Fibroblast of lung (primary cell): Measurements from ENCODE around the gene GADL1.

Source experiments
- EZH2 ChIP-seq: IDR thresholded peaks from 2 replicates; pipeline ENCODE4 v1.5.1; 2012; ENCODE audit warnings: low read length, control low read depth, mild to moderate bottlenecking; ENCODE audit errors: missing control alignments
- TF ChIP-seq, protein P1 (sequence below), 2 donors: IDR thresholded peaks in 1 of 2; conservative IDR thresholded peaks in 1 of 2; 1 replicate in 1 of 2; 2 replicates in 1 of 2; pipeline ENCODE4 v1.5.1; 2011 to 2012; ENCODE audit warnings: low read length in 2 of 2, control low read depth in 1 of 2, inconsistent platforms in 1 of 2, low read depth in 1 of 2, mild to moderate bottlenecking in 1 of 2

DNA sequence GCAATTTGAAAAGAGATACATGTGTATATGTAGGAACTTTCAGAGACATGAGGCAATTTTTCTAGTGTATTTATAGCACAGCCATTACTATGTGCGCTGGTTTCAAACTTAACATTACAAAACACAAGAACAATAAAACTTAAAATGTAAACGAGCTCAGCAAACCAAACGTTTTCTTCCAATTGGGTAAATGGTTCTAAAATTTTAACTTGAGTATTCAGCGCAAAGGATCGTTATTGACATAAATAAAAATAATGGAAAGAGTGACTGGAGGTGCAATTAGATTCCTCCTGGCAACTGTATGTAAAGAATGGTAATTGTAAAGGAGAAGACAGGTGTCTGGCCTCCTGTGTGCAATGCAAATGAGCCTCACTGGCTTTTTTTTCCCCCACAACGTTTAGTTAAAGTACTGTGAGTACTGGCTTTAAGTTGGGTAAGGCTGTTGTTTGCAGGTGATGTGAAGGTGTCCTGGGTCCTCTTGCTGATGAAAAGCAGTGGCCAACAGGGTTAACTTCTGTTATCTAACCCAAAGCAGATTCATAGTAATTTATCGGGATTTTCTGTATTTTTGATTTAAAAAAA, 14.1 kb upstream of the GADL1 start:
- TF ChIP-seq, protein P1, sequence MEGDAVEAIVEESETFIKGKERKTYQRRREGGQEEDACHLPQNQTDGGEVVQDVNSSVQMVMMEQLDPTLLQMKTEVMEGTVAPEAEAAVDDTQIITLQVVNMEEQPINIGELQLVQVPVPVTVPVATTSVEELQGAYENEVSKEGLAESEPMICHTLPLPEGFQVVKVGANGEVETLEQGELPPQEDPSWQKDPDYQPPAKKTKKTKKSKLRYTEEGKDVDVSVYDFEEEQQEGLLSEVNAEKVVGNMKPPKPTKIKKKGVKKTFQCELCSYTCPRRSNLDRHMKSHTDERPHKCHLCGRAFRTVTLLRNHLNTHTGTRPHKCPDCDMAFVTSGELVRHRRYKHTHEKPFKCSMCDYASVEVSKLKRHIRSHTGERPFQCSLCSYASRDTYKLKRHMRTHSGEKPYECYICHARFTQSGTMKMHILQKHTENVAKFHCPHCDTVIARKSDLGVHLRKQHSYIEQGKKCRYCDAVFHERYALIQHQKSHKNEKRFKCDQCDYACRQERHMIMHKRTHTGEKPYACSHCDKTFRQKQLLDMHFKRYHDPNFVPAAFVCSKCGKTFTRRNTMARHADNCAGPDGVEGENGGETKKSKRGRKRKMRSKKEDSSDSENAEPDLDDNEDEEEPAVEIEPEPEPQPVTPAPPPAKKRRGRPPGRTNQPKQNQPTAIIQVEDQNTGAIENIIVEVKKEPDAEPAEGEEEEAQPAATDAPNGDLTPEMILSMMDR (conservative IDR thresholded peaks at IDR 0.05 in 1 of 2, IDR thresholded peaks at IDR 0.05 in 1 of 2; ENCODE audit: low read depth in 1 of 2, low read length in 2 of 2), result no peak
- no peak for TF ChIP-seq EZH2
